H1 (cell line): ENCODE measurements around the gene NTN4. TPM values are rescaled to one million over a fixed set of nuclear protein-coding genes. Genes with fewer than 3 reads are reported as not detected.

ENCODE experiments used
- CTCF ChIA-PET: fragments of 300-600 bp; sonication (Branson Sonifier 250); formaldehyde crosslinking; loops from one replicate; lab custom pipeline; 2021; ENCODE audit not compliant: partially characterized antibody; lab: Charles Lee
- POLR2A ChIA-PET: fragments of 300-600 bp; sonication (Branson Sonifier 250); formaldehyde crosslinking; loops from one replicate; lab custom pipeline; 2021; ENCODE audit warnings: inconsistent platforms; ENCODE audit not compliant: partially characterized antibody; lab: Charles Lee
- DNase-seq, 2 experiments: peaks; one replicate each; pipeline versions ENCODE4 v3.0.0 to v3.0.0-alpha.2; 2010 to 2022; ENCODE audit warnings: low spot score in 2 of 2, low read depth in 1 of 2, mixed read lengths in 1 of 2
- FAIRE-seq: peaks from 2 replicates; lab custom pipeline; 2011; peaks lifted over from hg19 to GRCh38; lab: Jason Lieb, UNC
- H2AFZ ChIP-seq: 2 replicates; pipeline ENCODE4 v1.8.1; 2012; ENCODE audit warnings: low read length, inconsistent platforms
- H2AK5ac ChIP-seq: 2 replicates; pipeline ENCODE4 v1.6.1; 2013; ENCODE audit warnings: low read depth, low read length
- H2BK120ac ChIP-seq: replicated peaks from 2 replicates; pipeline ENCODE3; 2013; ENCODE audit warnings: low read depth, low read length, inconsistent platforms
- H2BK12ac ChIP-seq: 2 replicates; pipeline ENCODE4 v1.6.1; 2013; ENCODE audit warnings: low read depth, low read length
- H2BK15ac ChIP-seq: 2 replicates; pipeline ENCODE4 v1.6.1; 2013; ENCODE audit warnings: low read length
- H2BK20ac ChIP-seq: 2 replicates; pipeline ENCODE4 v1.6.1; 2013; ENCODE audit warnings: low read length
- H2BK5ac ChIP-seq: 2 replicates; pipeline ENCODE4 v1.6.1; 2013; ENCODE audit warnings: low read depth, low read length
- H3K14ac ChIP-seq: 2 replicates; pipeline ENCODE4 v1.6.1; 2013; ENCODE audit warnings: inconsistent platforms; ENCODE audit not compliant: insufficient read length
- H3K18ac ChIP-seq: 2 replicates; pipeline ENCODE4 v1.6.1; 2013; ENCODE audit warnings: low read length; ENCODE audit errors: extremely low read depth
- H3K23ac ChIP-seq: 2 replicates; pipeline ENCODE4 v1.6.1; 2013; ENCODE audit warnings: inconsistent platforms; ENCODE audit not compliant: insufficient read length
- H3K23me2 ChIP-seq: 2 replicates; pipeline ENCODE4 v1.6.1; 2013; ENCODE audit warnings: low read depth, low read length
- H3K27ac ChIP-seq: 2 replicates; pipeline ENCODE4 v1.6.1; 2011; ENCODE audit warnings: low read depth, low read length, inconsistent platforms
- H3K27me3 ChIP-seq, 4 experiments: replicated peaks in 1 of 4; 1 replicate in 1 of 4; 2 replicates in 3 of 4; pipeline versions ENCODE4 v1.6.1 to v1.8.1; 2011 to 2013; ENCODE audit warnings: low read length in 3 of 4, mild to moderate bottlenecking in 3 of 4, inconsistent platforms in 2 of 4, mixed read lengths in 2 of 4, moderate library complexity in 1 of 4; ENCODE audit not compliant: control insufficient read depth in 3 of 4, insufficient read depth in 3 of 4; ENCODE audit errors: extremely low read depth in 1 of 4
- H3K36me3 ChIP-seq, 4 experiments: 2 replicates each; pipeline versions ENCODE4 v1.6.1 to v1.8.1; 2011 to 2013; ENCODE audit warnings: mild to moderate bottlenecking in 4 of 4, low read length in 3 of 4, moderate library complexity in 2 of 4, control low read depth in 1 of 4, inconsistent platforms in 1 of 4; ENCODE audit not compliant: insufficient read depth in 4 of 4, control insufficient read depth in 2 of 4
- H3K4ac ChIP-seq: replicated peaks from 2 replicates; pipeline ENCODE3; 2013; ENCODE audit warnings: low read length, low read depth, mixed read lengths, inconsistent platforms; ENCODE audit not compliant: insufficient read length
- H3K4me1 ChIP-seq, 4 experiments: replicated peaks in 1 of 4; 1 replicate in 1 of 4; 2 replicates in 3 of 4; pipeline versions ENCODE4 v1.6.1 to v1.8.1; 2011 to 2013; ENCODE audit warnings: low read length in 3 of 4, inconsistent platforms in 2 of 4, mixed read lengths in 1 of 4; ENCODE audit not compliant: insufficient read depth in 4 of 4, control insufficient read depth in 3 of 4
- H3K4me2 ChIP-seq, 2 experiments: 2 replicates each; pipeline versions ENCODE4 v1.6.1 to v1.8.1; 2011 to 2013; ENCODE audit warnings: low read depth in 2 of 2, low read length in 2 of 2, control low read depth in 1 of 2, inconsistent platforms in 1 of 2, mild to moderate bottlenecking in 1 of 2; ENCODE audit not compliant: insufficient read depth in 1 of 2
- H3K4me3 ChIP-seq, 4 experiments: fragments of 200-600, 300-600 bp in 1 of 4; sonication (generic), shearing (Covaris generic), sonication (Bioruptor Twin) in 1 of 4; 2 replicates each; pipeline versions ENCODE4 v1.5.1 to v1.8.1; 2011 to 2016; ENCODE audit warnings: low read length in 4 of 4, low read depth in 3 of 4, control low read depth in 2 of 4, inconsistent platforms in 2 of 4, mild to moderate bottlenecking in 2 of 4, mixed read lengths in 1 of 4, moderate library complexity in 1 of 4; ENCODE audit not compliant: insufficient read depth in 2 of 4; ENCODE audit errors: extremely low read depth in 1 of 4
- H3K56ac ChIP-seq: replicated peaks from 2 replicates; pipeline ENCODE3; 2013; ENCODE audit warnings: low read depth, mild to moderate bottlenecking, mixed read lengths, low read length, inconsistent platforms; ENCODE audit not compliant: insufficient read length
- H3K79me1 ChIP-seq: 2 replicates; pipeline ENCODE4 v1.6.1; 2013; ENCODE audit warnings: low read depth, low read length, control low read depth
- H3K79me2 ChIP-seq, 2 experiments: 2 replicates each; pipeline versions ENCODE4 v1.6.1 to v1.8.1; 2012 to 2013; ENCODE audit warnings: low read length in 2 of 2, mild to moderate bottlenecking in 2 of 2, inconsistent platforms in 1 of 2; ENCODE audit not compliant: insufficient read depth in 2 of 2, control insufficient read depth in 1 of 2
- H3K9ac ChIP-seq, 4 experiments: replicated peaks in 1 of 4; 1 replicate in 1 of 4; 2 replicates in 3 of 4; pipeline versions ENCODE4 v1.6.1 to v1.8.1; 2011 to 2013; ENCODE audit warnings: low read depth in 3 of 4, low read length in 3 of 4, control low read depth in 2 of 4, mild to moderate bottlenecking in 2 of 4, moderate library complexity in 2 of 4, inconsistent platforms in 1 of 4; ENCODE audit errors: extremely low read depth in 1 of 4
- H3K9me3 ChIP-seq, 2 experiments: 2 replicates each; pipeline versions ENCODE4 v1.6.1 to v1.8.1; 2012 to 2013; ENCODE audit warnings: mild to moderate bottlenecking in 2 of 2, moderate library complexity in 2 of 2, control low read depth in 1 of 2, inconsistent platforms in 1 of 2, low read depth in 1 of 2, low read length in 1 of 2, mixed read lengths in 1 of 2; ENCODE audit not compliant: insufficient read depth in 2 of 2
- H4K20me1 ChIP-seq, 2 experiments: replicated peaks in 1 of 2; 2 replicates each; pipeline versions ENCODE3 to v1.8.1; 2011 to 2013; ENCODE audit warnings: inconsistent platforms in 2 of 2, low read length in 2 of 2, mild to moderate bottlenecking in 1 of 2; ENCODE audit not compliant: insufficient read depth in 2 of 2, control insufficient read depth in 1 of 2
- H4K5ac ChIP-seq: 2 replicates; pipeline ENCODE4 v1.6.1; 2013; ENCODE audit warnings: low read length, low read depth, mixed read lengths, inconsistent platforms; ENCODE audit not compliant: insufficient read length
- H4K8ac ChIP-seq: 2 replicates; pipeline ENCODE4 v1.8.0; 2013; ENCODE audit warnings: mild to moderate bottlenecking, moderate library complexity, low read length, inconsistent platforms; ENCODE audit not compliant: insufficient read depth; ENCODE audit errors: extremely low read depth
- H4K91ac ChIP-seq: replicated peaks from 2 replicates; pipeline ENCODE3; 2013; ENCODE audit warnings: low read length, mixed read lengths, inconsistent platforms; ENCODE audit not compliant: insufficient read length
- CREB1 ChIP-seq: IDR thresholded peaks from 2 replicates; pipeline ENCODE4 v1.6.1; 2012; ENCODE audit warnings: inconsistent platforms
- RAD21 ChIP-seq, 2 experiments: IDR thresholded peaks in 1 of 2; conservative IDR thresholded peaks in 1 of 2; 2 replicates each; pipeline ENCODE4 v1.6.1; 2011; ENCODE audit warnings: low read depth in 2 of 2, low read length in 2 of 2, improper control_type of control experiment in 1 of 2, inconsistent platforms in 1 of 2, mild to moderate bottlenecking in 1 of 2, moderate library complexity in 1 of 2
- TCF12 ChIP-seq: IDR thresholded peaks from 2 replicates; pipeline ENCODE4 v1.6.1; 2011; ENCODE audit warnings: low read depth, mild to moderate bottlenecking, low read length
- WGBS, 2 experiments: shearing (Covaris generic) in 1 of 2; methylation state at CpG; one replicate each; pipeline versions ENCODE4 v1.1.6 to v1.1.7; 2013 to 2015; ENCODE audit warnings: low lambda C conversion rate in 2 of 2, mixed read lengths in 2 of 2, inconsistent platforms in 1 of 2, low coverage in 1 of 2, missing lambda C conversion rate in 1 of 2; ENCODE audit not compliant: insufficient replicate concordance in 2 of 2, insufficient coverage in 1 of 2, insufficient read length in 1 of 2; ENCODE audit errors: extremely low coverage in 1 of 2, missing lambda C conversion rate in 1 of 2; 5-methylcytosine and 5-hydroxymethylcytosine counted together
- polyA plus RNA-seq, 7 experiments: library from polyadenylated mRNA; depleted of rRNA in 3 of 7; stranded (reverse) in 5 of 7; unstranded in 2 of 7; fragments of >200 nt in 5 of 7; fragments of 200-250 nt in 2 of 7; gene quantifications; 1 replicate in 5 of 7; 2 replicates in 1 of 7; 4 replicates in 1 of 7; pipeline versions ENCODE4 v1.2.1 to v1.2.3, GENCODE V29; 2011 to 2013; ENCODE audit warnings: missing spikeins in 2 of 7, mixed read lengths in 2 of 7
- total RNA-seq: library from RNA; stranded (reverse); fragmentation: NEBNext Ultra II Directional; extraction: Animal tissue kit (Norgen Biotek cat#: 25700); gene quantifications from 2 replicates; pipeline ENCODE4 v1.2.1, GENCODE V29; 2021

NTN4 gene
- total and polyA plus RNA-seq, 2 of the 8 experiments (the other 6 are each of a cell fraction or from before 2014, with no cell fraction given), result 0.74 to 1.3 TPM

DNA sequence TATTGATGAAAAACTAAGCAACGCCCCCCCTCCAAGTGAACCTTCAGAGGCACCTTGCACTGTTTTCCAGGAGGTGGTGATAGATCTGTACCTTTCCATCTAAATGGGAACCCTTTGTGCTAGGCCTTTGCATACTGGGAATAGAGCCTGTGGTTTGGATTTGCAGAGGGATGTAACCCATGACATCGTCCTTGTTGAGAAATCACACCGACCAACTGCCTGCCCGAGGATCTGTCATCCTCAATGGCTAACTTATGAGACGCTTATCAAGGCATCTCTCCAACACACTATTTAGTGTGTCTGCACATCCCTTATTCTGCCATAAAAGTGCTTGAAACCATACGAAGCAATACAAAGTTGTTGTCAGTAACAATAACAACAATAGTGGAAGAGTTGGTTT, 22.9 kb downstream of the NTN4 start:
- Histone ChIP-seq H3K18ac (no peak overlapping the region), H2BK5ac (no peak overlapping the region), H2BK15ac (no peak overlapping the region), H4K20me1 (no peaks in the 10 kb centered on the region), H3K4ac (no peak overlapping the region), H2BK20ac (no peak overlapping the region), H3K4me1 (peaks cover 0 to 3% (median 1%) of the 10 kb centered on the region in 4 experiments; a peak in 3 of 7 replicates), H3K14ac (no peak overlapping the region), H3K4me3 (no peak overlapping the region), H4K5ac (no peak overlapping the region), H3K36me3 (no peaks in the 10 kb centered on the region), H3K4me2 (no peak overlapping the region), H3K27ac (no peak overlapping the region), H2AK5ac (no peak overlapping the region), H3K23me2 (no peaks in the 10 kb centered on the region; the same call in 1 of the 2 replicates), H2BK120ac (no peak overlapping the region), H3K56ac (no peak overlapping the region), H3K27me3 (no peaks in the 10 kb centered on the region), H3K9ac (no peak overlapping the region), H3K9me3 (no peaks in the 10 kb centered on the region), H2BK12ac (no peak overlapping the region), H2AFZ (no peak overlapping the region), H3K23ac (no peak overlapping the region), H4K91ac (no peak overlapping the region), H3K79me2 (no peaks in the 10 kb centered on the region)
- ChIA-PET CTCF (interaction anchor here (1.0 to 1.3 kb wide), 4 partner anchors 10 to 102 kb away, joined by 3 read pairs; no protein-coding TSS in a partner anchor), POLR2A (no interaction called here)
- WGBS, 2 experiments, result 78% methylated on average over 6 of the region's 6 CpGs; no CpG with 5 or more reads in 1 of the 2 experiments
- TF ChIP-seq CREB1 (no peak), RAD21 (IDR thresholded peaks at IDR 0.05 in 1 of 2, conservative IDR thresholded peaks at IDR 0.05 in 1 of 2; ENCODE audit: low read depth in 2 of 2, low read length in 2 of 2) (peak; percentile 18 to 20; a peak in 2 of 4 replicates), TCF12 (no peak)
- TF ChIP-seq, all 59 proteins: peak for 1
- H3K79me1 ChIP-seq, result no peaks in the 10 kb centered on the region
- DNase-seq (no peak), FAIRE-seq (peak; percentile 55)
- H4K8ac ChIP-seq, result no peak overlapping the region
